ENCODE results near the gene ZNF652. TPM values are rescaled to one million over a fixed set of nuclear protein-coding genes. Genes with fewer than 3 reads are reported as not detected.

Gene ZNF652
- polyA plus RNA-seq, 1 experiment: 5.3 TPM

DNA sequence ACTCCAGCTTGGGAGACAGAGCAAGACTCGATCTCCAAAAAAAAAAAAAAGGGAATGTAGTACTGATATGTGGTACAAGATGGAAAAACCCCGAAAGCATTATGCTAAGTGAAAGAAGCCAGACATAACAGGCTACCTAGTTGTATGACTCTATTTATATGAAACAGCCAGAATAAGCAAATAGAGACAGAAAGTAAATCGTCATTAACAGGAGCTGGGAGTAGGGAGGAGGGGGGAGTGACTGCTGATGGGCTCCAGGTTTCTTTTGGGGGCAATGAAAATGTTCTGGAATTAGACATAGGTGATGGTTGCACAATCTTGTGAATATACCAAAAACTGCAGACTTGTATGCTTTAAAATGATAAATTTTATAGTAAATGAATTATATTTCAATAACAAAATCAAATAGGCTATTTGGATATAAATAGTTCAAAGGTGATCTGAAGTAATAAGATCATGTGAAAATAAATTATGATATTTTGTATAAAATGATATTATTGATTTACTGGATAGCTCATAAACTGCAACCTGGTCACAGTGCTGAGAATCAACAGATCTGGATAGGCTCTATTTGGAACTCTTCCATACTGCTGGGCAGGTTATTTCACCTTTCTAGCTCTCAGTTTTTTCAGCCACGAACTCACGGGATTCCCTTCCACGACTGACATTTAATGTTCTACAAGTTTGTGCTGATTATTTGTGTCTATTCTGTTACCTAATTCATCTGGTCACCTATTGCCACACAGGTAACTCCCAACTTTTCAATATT is 27.1 kb downstream of the ZNF652 start:
- no peak for TF ChIP-seq CTCF (IDR thresholded peaks at IDR 0.05; ENCODE audit: insufficient read depth, low read depth, low read length)
- no peak for DNase-seq (ENCODE audit: low read depth)
- no peak overlapping the region for H3K4me3 ChIP-seq (ENCODE audit: low read depth, low read length)
- CTCF ChIA-PET: interaction anchor here (0.9 to 1.0 kb wide), 3 partner anchors 14 to 19 kb away, joined by 3 to 4 read pairs (median 3); no protein-coding TSS in a partner anchor
- H3K36me3 ChIP-seq (ENCODE audit: control insufficient read depth, insufficient read depth, low read length): no peaks in the 10 kb centered on the region
- H3K27me3 ChIP-seq (ENCODE audit: control insufficient read depth, insufficient read depth, low read length): no peaks in the 10 kb centered on the region
- POLR2A ChIA-PET: no interaction called here

DNA sequence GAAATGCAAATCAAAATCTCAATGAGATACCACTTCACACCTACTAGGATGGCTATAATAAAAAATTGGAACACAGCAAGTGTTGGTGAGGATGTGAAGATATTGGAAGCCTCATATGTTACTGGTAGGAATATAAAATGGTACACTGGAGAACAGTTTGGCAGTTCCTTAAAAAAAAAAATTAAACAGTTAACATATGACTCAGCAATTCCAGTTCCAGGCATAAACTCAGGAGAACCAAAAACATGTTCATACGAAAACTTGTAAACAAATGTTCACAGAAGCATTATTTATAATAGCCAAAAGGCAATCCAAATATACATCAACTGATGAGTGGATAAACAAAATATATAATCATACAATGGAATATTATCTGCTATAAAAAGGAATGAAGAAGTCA is 28.2 kb downstream of the ZNF652 start:
- ChIA-PET CTCF (no interaction called here), POLR2A (no interaction called here)
- Histone ChIP-seq H3K4me3 (ENCODE audit: low read depth, low read length) (no peak overlapping the region), H3K36me3 (ENCODE audit: control insufficient read depth, insufficient read depth, low read length) (no peaks in the 10 kb centered on the region), H3K27me3 (ENCODE audit: control insufficient read depth, insufficient read depth, low read length) (no peaks in the 10 kb centered on the region)
- TF ChIP-seq CTCF (IDR thresholded peaks at IDR 0.05; ENCODE audit: insufficient read depth, low read depth, low read length): no peak
- no peak for DNase-seq (ENCODE audit: low read depth)

DNA sequence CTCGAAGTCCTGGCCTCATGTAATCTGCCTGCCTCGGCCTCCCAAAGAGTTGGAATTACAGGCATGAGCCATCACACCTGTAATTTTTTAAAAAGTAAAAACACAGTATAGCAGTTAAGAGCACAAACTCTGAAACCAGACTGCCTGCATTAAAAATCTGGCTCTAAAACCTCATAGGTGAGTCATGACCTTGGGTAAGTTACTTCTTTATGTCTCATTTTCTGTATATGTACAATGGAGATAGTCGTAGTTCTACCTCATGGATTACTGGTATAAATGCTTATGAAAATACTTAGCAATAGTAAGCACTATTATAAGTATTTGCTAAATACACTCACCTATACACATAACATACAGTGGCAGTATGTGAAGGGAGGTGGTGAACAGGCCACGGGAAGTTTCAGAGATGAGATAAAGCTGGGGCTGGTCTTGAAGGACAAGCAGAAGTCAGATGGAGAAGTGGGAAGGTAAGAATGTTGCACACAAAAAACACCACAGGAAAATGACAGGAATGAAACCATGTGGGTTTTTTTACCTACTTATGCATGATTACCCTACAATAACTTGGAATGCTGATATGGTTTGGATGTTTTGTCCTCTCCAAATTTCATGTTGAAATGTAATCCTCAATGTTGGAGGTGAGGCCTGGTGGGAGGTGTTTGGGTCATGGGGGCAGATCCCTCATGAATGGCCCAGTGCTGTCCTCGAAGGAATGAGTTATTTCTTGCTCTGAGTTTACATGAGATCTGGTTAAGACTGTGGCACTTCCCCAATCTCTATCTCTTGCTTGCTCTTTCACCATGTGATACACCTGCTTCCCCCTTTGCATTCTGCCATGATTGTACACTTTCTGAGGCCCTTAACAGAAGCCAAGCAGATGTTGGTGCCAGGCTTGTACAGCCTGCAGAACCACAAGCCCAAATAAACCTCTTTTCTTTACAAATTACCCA is 33.9 kb downstream of the ZNF652 start:
- Histone ChIP-seq H3K27me3 (ENCODE audit: control insufficient read depth, insufficient read depth, low read length) (no peaks in the 10 kb centered on the region), H3K4me3 (ENCODE audit: low read depth, low read length) (no peak overlapping the region), H3K36me3 (ENCODE audit: control insufficient read depth, insufficient read depth, low read length) (no peaks in the 10 kb centered on the region)
- no peak for TF ChIP-seq CTCF (IDR thresholded peaks at IDR 0.05; ENCODE audit: insufficient read depth, low read depth, low read length)
- ChIA-PET CTCF (interaction anchor here (1.4 kb wide), 1 partner anchor 37 kb away, joined by 3 read pairs; no protein-coding TSS in a partner anchor), POLR2A (no interaction called here)
- DNase-seq (ENCODE audit: low read depth): no peak

DNA sequence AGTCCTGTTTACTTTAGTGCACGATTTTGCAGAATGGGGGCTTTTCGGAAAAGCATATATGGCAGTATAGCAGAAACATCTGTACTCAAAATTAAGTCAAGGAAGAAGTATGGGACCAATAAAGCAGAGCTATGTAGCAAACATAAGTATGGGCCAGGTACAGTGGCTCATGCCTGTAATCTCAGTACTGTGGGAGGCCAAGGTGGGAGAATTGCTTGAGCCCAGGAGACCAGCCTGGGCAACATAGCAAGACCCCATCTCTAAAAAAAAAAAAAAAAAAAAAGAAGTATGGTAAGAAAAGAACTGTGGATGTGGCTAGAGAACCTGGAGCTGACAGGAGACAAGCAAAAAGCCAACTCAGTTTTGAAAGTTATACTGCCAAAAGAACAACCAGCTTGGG is 36.1 kb downstream of the ZNF652 start:
- Histone ChIP-seq H3K4me3 (ENCODE audit: low read depth, low read length) (no peak overlapping the region), H3K36me3 (ENCODE audit: control insufficient read depth, insufficient read depth, low read length) (no peaks in the 10 kb centered on the region), H3K27me3 (ENCODE audit: control insufficient read depth, insufficient read depth, low read length) (no peaks in the 10 kb centered on the region)
- CTCF ChIA-PET: no interaction called here
- no peak for DNase-seq (ENCODE audit: low read depth)
- no peak for TF ChIP-seq CTCF (IDR thresholded peaks at IDR 0.05; ENCODE audit: insufficient read depth, low read depth, low read length)
- POLR2A ChIA-PET: no interaction called here

GRCh38 chr17:49318435-49318965 is 43.5 kb downstream of the ZNF652 start:
- ChIA-PET POLR2A (interaction anchor here (0.6 kb wide), 1 partner anchor 142 kb away, joined by 8 read pairs; no protein-coding TSS in a partner anchor), CTCF (interaction anchor here (0.8 to 6.3 kb wide), 4 partner anchors 12 to 677 kb away, joined by 3 to 89 read pairs (median 3); no protein-coding TSS in a partner anchor)
- H3K27me3 ChIP-seq (ENCODE audit: control insufficient read depth, insufficient read depth, low read length): no peaks in the 10 kb centered on the region
- DNase-seq (ENCODE audit: low read depth): no peak
- no peak for TF ChIP-seq CTCF (IDR thresholded peaks at IDR 0.05; ENCODE audit: insufficient read depth, low read depth, low read length)
- H3K4me3 ChIP-seq (ENCODE audit: low read depth, low read length): no peak overlapping the region
- H3K36me3 ChIP-seq (ENCODE audit: control insufficient read depth, insufficient read depth, low read length): no peaks in the 10 kb centered on the region; the same call in none of the 2 replicates

All from BJ (cell line).